Bone marrow (tissue), 2 donors: Measurements from ENCODE around the gene ABCF1.

Experiments
- DNase-seq, 2 donors: peaks; one replicate each; lab custom pipeline; 2025; lab: John Stamatoyannopoulos, UW

Gene ABCF1

GRCh38 chr6:30626484-30627366 lies 55.5 kb downstream of the ABCF1 start, which contains the start of gene ATAT1:
TSS of gene ATAT1 (plus strand) at chr6:30626874.
- DNase-seq = peak; percentile 71 to 89

- no peak for DNase-seq
These were observed 64.6 kb downstream of the ABCF1 start for GRCh38 chr6:30635834-30636233.

- DNase-seq = no peak
These were observed 69.2 kb downstream of the ABCF1 start for GRCh38 chr6:30640481-30640880.

- DNase-seq = no peak
These were observed 69.8 kb downstream of the ABCF1 start for GRCh38 chr6:30641048-30641447.
